Measurements from ENCODE around the gene CCDC197. TPM values are rescaled to one million over a fixed set of nuclear protein-coding genes. Genes with fewer than 3 reads are reported as not detected.

CCDC197 gene
- total RNA-seq, 4 donors from 2014 or later, result not detected

DNA sequence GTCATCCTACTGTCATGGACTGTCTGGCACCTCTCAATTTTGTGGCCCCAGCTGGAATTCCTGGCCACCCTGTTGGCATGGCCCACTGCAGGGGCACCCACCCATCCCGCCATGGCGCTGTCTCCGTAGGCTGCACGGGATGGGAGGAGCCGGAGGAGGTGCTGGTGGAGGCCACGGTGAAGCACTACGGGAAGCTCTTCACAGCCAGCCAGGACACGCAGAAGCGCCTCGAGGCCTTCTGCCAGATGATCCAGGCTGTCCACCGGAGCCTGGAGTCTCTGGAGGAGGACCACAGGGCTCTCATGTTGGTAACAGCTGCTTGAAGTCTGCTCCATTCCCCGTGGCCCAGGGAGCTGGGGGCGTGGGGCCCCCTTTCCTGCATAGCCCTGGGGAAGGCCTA lies 3.9 kb downstream of the CCDC197 start:
- WGBS, result 78% methylated on average over 7 of the region's 13 CpGs
- no peak for DNase-seq (ENCODE audit: extremely low spot score)
- Histone ChIP-seq H3K27me3 (peaks cover 0 to 3% (median 0%) of the 10 kb centered on the region in 4 donors), H3K4me3 (no peak overlapping the region), H3K4me1 (peaks cover 14 to 27% (median 23%) of the 10 kb centered on the region in 4 donors), H3K9me3 (no peaks in the 10 kb centered on the region), H3K27ac (replicated peaks in 1 of 4) (peak overlapping the region in 2 of 4 donors; percentile 36 to 58), H3K36me3 (no peaks in the 10 kb centered on the region)
- TF ChIP-seq EP300 (IDR thresholded peaks at IDR 0.05) (no peak), POLR2AphosphoS5 (IDR thresholded peaks at IDR 0.05) (no peak), POLR2A (IDR thresholded peaks at IDR 0.05; ENCODE audit: low read depth) (no peak)
- intact Hi-C loops (cut with DNase I), result no loop called here

GRCh38 chr14:94001501-94002396 lies 4.6 kb downstream of the CCDC197 start:
- Histone ChIP-seq H3K27me3 (peaks cover 0 to 3% (median 0%) of the 10 kb centered on the region in 4 donors), H3K4me3 (peak overlapping the region in 1 of 4 donors; percentile 13), H3K9me3 (no peaks in the 10 kb centered on the region), H3K4me1 (peaks cover 7 to 20% (median 16%) of the 10 kb centered on the region in 4 donors), H3K27ac (replicated peaks in 1 of 4) (peak overlapping the region in 2 of 4 donors; percentile 36 to 58), H3K36me3 (no peaks in the 10 kb centered on the region)
- WGBS, result 47% methylated on average over 25 of the region's 26 CpGs
- intact Hi-C loops (cut with DNase I), result loop anchor here (2.0 kb wide), 1 partner anchor 63 kb away; no protein-coding TSS in a partner anchor
- peak in 1 of 2 donors; percentile 56 for TF ChIP-seq POLR2AphosphoS5 (IDR thresholded peaks at IDR 0.05)
- TF ChIP-seq POLR2A (IDR thresholded peaks at IDR 0.05; ENCODE audit: low read depth), result no peak
- TF ChIP-seq CTCF (IDR thresholded peaks at IDR 0.05), result peak in 2 of 3 experiments; percentile 96 to 98
- no peak for DNase-seq (ENCODE audit: extremely low spot score)

DNA sequence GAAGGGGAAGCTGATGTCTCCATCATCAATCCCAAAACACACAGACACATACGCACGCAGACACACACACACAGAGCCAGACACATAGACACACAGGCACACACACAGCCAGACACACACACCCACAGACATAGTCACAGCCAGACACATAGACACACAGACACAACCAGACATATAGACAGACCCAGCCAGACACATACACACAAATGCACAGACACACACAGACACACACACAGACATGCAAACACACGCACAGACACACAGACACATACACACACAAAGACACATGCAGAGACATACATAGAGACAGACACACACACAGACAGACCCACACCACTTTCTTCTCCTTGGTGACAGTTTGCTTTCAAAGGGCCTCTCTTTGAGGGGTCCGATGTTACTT lies 6.3 kb downstream of the CCDC197 start:
- no peak overlapping the region for H3K27ac ChIP-seq (replicated peaks in 1 of 4)
- H3K9me3 ChIP-seq, result no peaks in the 10 kb centered on the region
- peaks cover 0 to 3% (median 0%) of the 10 kb centered on the region in 4 donors for H3K27me3 ChIP-seq
- no peak for DNase-seq (ENCODE audit: extremely low spot score)
- no peak overlapping the region for H3K4me3 ChIP-seq
- intact Hi-C loops (cut with DNase I), result loop anchor here (2.0 kb wide), 1 partner anchor 65 kb away; no protein-coding TSS in a partner anchor
- H3K4me1 ChIP-seq, result peaks cover 0 to 14% (median 13%) of the 10 kb centered on the region in 4 donors
- H3K36me3 ChIP-seq, result no peaks in the 10 kb centered on the region
- 73% methylated on average over 4 of the region's 4 CpGs for WGBS
- TF ChIP-seq CTCF (IDR thresholded peaks at IDR 0.05) (no peak), EP300 (IDR thresholded peaks at IDR 0.05) (no peak), POLR2AphosphoS5 (IDR thresholded peaks at IDR 0.05) (no peak), POLR2A (IDR thresholded peaks at IDR 0.05; ENCODE audit: low read depth) (no peak)

- peaks cover 0 to 14% (median 13%) of the 10 kb centered on the region in 4 donors for H3K4me1 ChIP-seq
- TF ChIP-seq POLR2A (IDR thresholded peaks at IDR 0.05; ENCODE audit: low read depth) (no peak), CTCF (IDR thresholded peaks at IDR 0.05) (no peak), EP300 (IDR thresholded peaks at IDR 0.05) (no peak), POLR2AphosphoS5 (IDR thresholded peaks at IDR 0.05) (no peak)
- H3K4me3 ChIP-seq, result no peak overlapping the region
- H3K36me3 ChIP-seq, result no peaks in the 10 kb centered on the region
- H3K9me3 ChIP-seq, result no peaks in the 10 kb centered on the region
- no peak overlapping the region for H3K27ac ChIP-seq (replicated peaks in 1 of 4)
- intact Hi-C loops (cut with DNase I), result no loop called here
- H3K27me3 ChIP-seq, result peaks cover 0 to 3% (median 0%) of the 10 kb centered on the region in 4 donors
- no peak for DNase-seq (ENCODE audit: extremely low spot score)
- WGBS, result 70% methylated on average over 4 of the region's 8 CpGs
Observed at GRCh38 chr14:94004015-94004414, 6.9 kb downstream of the CCDC197 start.

All from esophagus muscularis mucosa (tissue), 4 donors.